Stimulated activated CD8-positive, alpha-beta memory T cell treated with anti-CD3 and anti-CD28 coated beads, Interleukin-15, amount 100 ng/mL, for 48 hours (primary cell): ENCODE measurements around the gene LRRC47.
A peak's percentile ranks its signal among the peaks of the same experiment; 100 is the strongest.

Experiments
- DNase-seq, 2 donors: peaks; one replicate each; pipeline ENCODE4 v3.0.0-alpha.2; 2020; ENCODE audit warnings: low read depth in 2 of 2

Gene LRRC47

GRCh38 chr1:3747522-3747848 lies 48.8 kb downstream of the LRRC47 start:
- DNase-seq, result no peak

- DNase-seq, result peak; percentile 81 to 83
Observed at GRCh38 chr1:3746830-3747521, 49.3 kb downstream of the LRRC47 start.

GRCh38 chr1:3746389-3746829 lies 49.9 kb downstream of the LRRC47 start:
- DNase-seq, result no peak

- DNase-seq, result no peak
Observed at GRCh38 chr1:3745590-3746381, 50.5 kb downstream of the LRRC47 start.

- DNase-seq, result no peak
Observed at GRCh38 chr1:3745071-3745470, 51.2 kb downstream of the LRRC47 start.

- no peak for DNase-seq
Observed at GRCh38 chr1:3744646-3745045, 51.7 kb downstream of the LRRC47 start.

GRCh38 chr1:3743826-3744225 lies 52.5 kb downstream of the LRRC47 start:
- DNase-seq, result no peak

GRCh38 chr1:3743421-3743820 lies 52.9 kb downstream of the LRRC47 start:
- DNase-seq, result no peak

GRCh38 chr1:3742439-3743298 lies 53.6 kb downstream of the LRRC47 start:
- no peak for DNase-seq

- DNase-seq, result no peak
Observed at GRCh38 chr1:3741566-3742438, 54.5 kb downstream of the LRRC47 start.

- DNase-seq, result no peak
Observed at GRCh38 chr1:3740752-3741151, 55.5 kb downstream of the LRRC47 start.

GRCh38 chr1:3740042-3740441 lies 56.3 kb downstream of the LRRC47 start:
- no peak for DNase-seq

GRCh38 chr1:3738943-3739342 lies 57.4 kb downstream of the LRRC47 start:
- no peak for DNase-seq

GRCh38 chr1:3736708-3737107 lies 59.6 kb downstream of the LRRC47 start:
- DNase-seq, result no peak

GRCh38 chr1:3736131-3736561 lies 60.2 kb downstream of the LRRC47 start:
- no peak for DNase-seq

- DNase-seq, result no peak
Observed at GRCh38 chr1:3735688-3736087, 60.6 kb downstream of the LRRC47 start.

GRCh38 chr1:3735027-3735681 lies 61.1 kb downstream of the LRRC47 start:
- DNase-seq, result no peak

- no peak for DNase-seq
Observed at GRCh38 chr1:3734602-3735001, 61.7 kb downstream of the LRRC47 start.

- DNase-seq, result no peak
Observed at GRCh38 chr1:3733883-3734589, 62.3 kb downstream of the LRRC47 start.
